Measurements from ENCODE around the gene APOA4. TPM values are rescaled to one million over a fixed set of nuclear protein-coding genes. Genes with fewer than 3 reads are reported as not detected.

APOA4 gene
- polyA plus RNA-seq, 1 of the 3 experiments (the other 2 are of a cell fraction): not detected

DNA sequence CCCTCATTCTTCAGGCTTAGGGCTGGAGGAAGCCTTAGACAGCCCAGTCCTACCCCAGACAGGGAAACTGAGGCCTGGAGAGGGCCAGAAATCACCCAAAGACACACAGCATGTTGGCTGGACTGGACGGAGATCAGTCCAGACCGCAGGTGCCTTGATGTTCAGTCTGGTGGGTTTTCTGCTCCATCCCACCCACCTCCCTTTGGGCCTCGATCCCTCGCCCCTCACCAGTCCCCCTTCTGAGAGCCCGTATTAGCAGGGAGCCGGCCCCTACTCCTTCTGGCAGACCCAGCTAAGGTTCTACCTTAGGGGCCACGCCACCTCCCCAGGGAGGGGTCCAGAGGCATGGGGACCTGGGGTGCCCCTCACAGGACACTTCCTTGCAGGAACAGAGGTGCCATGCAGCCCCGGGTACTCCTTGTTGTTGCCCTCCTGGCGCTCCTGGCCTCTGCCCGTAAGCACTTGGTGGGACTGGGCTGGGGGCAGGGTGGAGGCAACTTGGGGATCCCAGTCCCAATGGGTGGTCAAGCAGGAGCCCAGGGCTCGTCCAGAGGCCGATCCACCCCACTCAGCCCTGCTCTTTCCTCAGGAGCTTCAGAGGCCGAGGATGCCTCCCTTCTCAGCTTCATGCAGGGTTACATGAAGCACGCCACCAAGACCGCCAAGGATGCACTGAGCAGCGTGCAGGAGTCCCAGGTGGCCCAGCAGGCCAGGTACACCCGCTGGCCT, 7.2 kb upstream of the APOA4 start:
- H4K20me1 ChIP-seq (ENCODE audit: insufficient read depth): no peaks in the 10 kb centered on the region
- H3K9me2 ChIP-seq: no peaks in the 10 kb centered on the region
- H3K4me2 ChIP-seq: no peak overlapping the region
- no peaks in the 10 kb centered on the region for H3F3A ChIP-seq (replicated peaks; ENCODE audit: insufficient read depth)
- no peak overlapping the region for H3K9ac ChIP-seq
- H2AFZ ChIP-seq (ENCODE audit: low read depth): no peak overlapping the region
- no peaks in the 10 kb centered on the region for H3K9me3 ChIP-seq
- H3K4me3 ChIP-seq (ENCODE audit: low read depth in 2 of 2, low read length in 1 of 2): no peak overlapping the region
- H3K36me3 ChIP-seq (replicated peaks in 1 of 2; ENCODE audit: control insufficient read depth in 1 of 2, insufficient read depth in 2 of 2, low read length in 1 of 2): no peaks in the 10 kb centered on the region
- POLR2A ChIA-PET: no interaction called here
- WGBS (ENCODE audit: low lambda C conversion rate): 85% methylated on average over 7 of the region's 17 CpGs
- DNase-seq: no peak
- H3K27me3 ChIP-seq (ENCODE audit: insufficient read depth): no peaks in the 10 kb centered on the region
- TF ChIP-seq, protein P1, sequence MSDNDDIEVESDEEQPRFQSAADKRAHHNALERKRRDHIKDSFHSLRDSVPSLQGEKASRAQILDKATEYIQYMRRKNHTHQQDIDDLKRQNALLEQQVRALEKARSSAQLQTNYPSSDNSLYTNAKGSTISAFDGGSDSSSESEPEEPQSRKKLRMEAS (IDR thresholded peaks at IDR 0.05; ENCODE audit: low read depth): no peak
- TF ChIP-seq GATA2 (CRISPR knock-in tag; IDR thresholded peaks at IDR 0.05) (no peak), TEAD4 (IDR thresholded peaks at IDR 0.05; ENCODE audit: borderline replicate concordance, insufficient read depth) (no peak)
- no peaks in the 10 kb centered on the region for H3K79me2 ChIP-seq (ENCODE audit: insufficient read depth)
- CTCF ChIA-PET: interaction anchor here (1.0 to 1.9 kb wide), 2 partner anchors 39 to 276 kb away, joined by 5 to 7 read pairs; partner anchors contain the start of gene APOA5
- H3K4me1 ChIP-seq (ENCODE audit: control insufficient read depth in 1 of 2, insufficient read depth in 2 of 2, low read depth in 1 of 2, low read length in 1 of 2): peaks cover 0 to 30% of the 10 kb centered on the region in 2 experiments; a peak in 1 of 4 replicates
- no peak overlapping the region for H3K27ac ChIP-seq (ENCODE audit: low read depth in 2 of 2, low read length in 1 of 2)

DNA sequence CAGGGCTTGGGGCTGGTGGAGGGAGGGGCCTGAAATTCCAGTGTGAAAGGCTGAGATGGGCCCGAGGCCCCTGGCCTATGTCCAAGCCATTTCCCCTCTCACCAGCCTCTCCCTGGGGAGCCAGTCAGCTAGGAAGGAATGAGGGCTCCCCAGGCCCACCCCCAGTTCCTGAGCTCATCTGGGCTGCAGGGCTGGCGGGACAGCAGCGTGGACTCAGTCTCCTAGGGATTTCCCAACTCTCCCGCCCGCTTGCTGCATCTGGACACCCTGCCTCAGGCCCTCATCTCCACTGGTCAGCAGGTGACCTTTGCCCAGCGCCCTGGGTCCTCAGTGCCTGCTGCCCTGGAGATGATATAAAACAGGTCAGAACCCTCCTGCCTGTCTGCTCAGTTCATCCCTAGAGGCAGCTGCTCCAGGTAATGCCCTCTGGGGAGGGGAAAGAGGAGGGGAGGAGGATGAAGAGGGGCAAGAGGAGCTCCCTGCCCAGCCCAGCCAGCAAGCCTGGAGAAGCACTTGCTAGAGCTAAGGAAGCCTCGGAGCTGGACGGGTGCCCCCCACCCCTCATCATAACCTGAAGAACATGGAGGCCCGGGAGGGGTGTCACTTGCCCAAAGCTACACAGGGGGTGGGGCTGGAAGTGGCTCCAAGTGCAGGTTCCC, 6.5 kb upstream of the APOA4 start, which contains the start of gene APOC3:
Gene APOC3 (plus strand): TSS at position 383 of the 659 bp plus-strand sequence. CDS start 676 bp downstream, outside the sequence.
- Histone ChIP-seq H2AFZ (ENCODE audit: low read depth) (no peak within 1 kb of the TSS), H3K4me3 (ENCODE audit: low read depth in 2 of 2, low read length in 1 of 2) (no peak within 1 kb of the TSS), H3K4me2 (no peak within 1 kb of the TSS), H3K9ac (no peak within 1 kb of the TSS), H3K9me3 (no peaks in the 10 kb centered on the region), H3K27me3 (ENCODE audit: insufficient read depth) (no peaks in the 10 kb centered on the region), H3K36me3 (replicated peaks in 1 of 2; ENCODE audit: control insufficient read depth in 1 of 2, insufficient read depth in 2 of 2, low read length in 1 of 2) (no peaks in the 10 kb centered on the region), H3K27ac (ENCODE audit: low read depth in 2 of 2, low read length in 1 of 2) (peak within 1 kb of the TSS in 1 of 2 experiments; percentile 69; a peak in 2 of 4 replicates), H3F3A (replicated peaks; ENCODE audit: insufficient read depth) (no peaks in the 10 kb centered on the region), H4K20me1 (ENCODE audit: insufficient read depth) (no peaks in the 10 kb centered on the region), H3K9me2 (no peaks in the 10 kb centered on the region), H3K4me1 (ENCODE audit: control insufficient read depth in 1 of 2, insufficient read depth in 2 of 2, low read depth in 1 of 2, low read length in 1 of 2) (peaks cover 0 to 30% of the 10 kb centered on the region in 2 experiments; a peak in 1 of 4 replicates), H3K79me2 (ENCODE audit: insufficient read depth) (no peaks in the 10 kb centered on the region)
- ChIA-PET POLR2A (no interaction called here), CTCF (interaction anchor here (0.8 to 1.9 kb wide), 5 partner anchors 13 to 276 kb away, joined by 3 to 7 read pairs (median 4); partner anchors contain the start of gene APOA5)
- WGBS (ENCODE audit: low lambda C conversion rate): 62% methylated on average over 8 of the region's 9 CpGs
- TF ChIP-seq RFX5 (IDR thresholded peaks at IDR 0.05; ENCODE audit: low read length) (no peak), MEF2A (IDR thresholded peaks at IDR 0.05; ENCODE audit: borderline replicate concordance, low read depth) (no peak), YY1 (IDR thresholded peaks at IDR 0.05; ENCODE audit: low read depth) (no peak), MXI1 (IDR thresholded peaks at IDR 0.05; ENCODE audit: low read depth, low read length) (no peak), POLR2AphosphoS5 (IDR thresholded peaks at IDR 0.05; ENCODE audit: low read depth, low read length) (no peak), GATA2 (CRISPR knock-in tag; IDR thresholded peaks at IDR 0.05) (no peak), SMC3 (IDR thresholded peaks at IDR 0.05; ENCODE audit: low read depth, low read length) (no peak), NFIC (IDR thresholded peaks at IDR 0.05; ENCODE audit: borderline replicate concordance) (no peak), RCOR1 (IDR thresholded peaks at IDR 0.05; ENCODE audit: low read length) (no peak), SIN3A (IDR thresholded peaks at IDR 0.05; ENCODE audit: borderline replicate concordance, low read depth, low read length) (no peak), FOSL2 (IDR thresholded peaks at IDR 0.05; ENCODE audit: borderline replicate concordance, low read depth) (no peak)
- TF ChIP-seq, protein P2, sequence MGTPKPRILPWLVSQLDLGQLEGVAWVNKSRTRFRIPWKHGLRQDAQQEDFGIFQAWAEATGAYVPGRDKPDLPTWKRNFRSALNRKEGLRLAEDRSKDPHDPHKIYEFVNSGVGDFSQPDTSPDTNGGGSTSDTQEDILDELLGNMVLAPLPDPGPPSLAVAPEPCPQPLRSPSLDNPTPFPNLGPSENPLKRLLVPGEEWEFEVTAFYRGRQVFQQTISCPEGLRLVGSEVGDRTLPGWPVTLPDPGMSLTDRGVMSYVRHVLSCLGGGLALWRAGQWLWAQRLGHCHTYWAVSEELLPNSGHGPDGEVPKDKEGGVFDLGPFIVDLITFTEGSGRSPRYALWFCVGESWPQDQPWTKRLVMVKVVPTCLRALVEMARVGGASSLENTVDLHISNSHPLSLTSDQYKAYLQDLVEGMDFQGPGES (IDR thresholded peaks at IDR 0.05; ENCODE audit: low read depth, low read length): no peak
- TF ChIP-seq, protein P3, sequence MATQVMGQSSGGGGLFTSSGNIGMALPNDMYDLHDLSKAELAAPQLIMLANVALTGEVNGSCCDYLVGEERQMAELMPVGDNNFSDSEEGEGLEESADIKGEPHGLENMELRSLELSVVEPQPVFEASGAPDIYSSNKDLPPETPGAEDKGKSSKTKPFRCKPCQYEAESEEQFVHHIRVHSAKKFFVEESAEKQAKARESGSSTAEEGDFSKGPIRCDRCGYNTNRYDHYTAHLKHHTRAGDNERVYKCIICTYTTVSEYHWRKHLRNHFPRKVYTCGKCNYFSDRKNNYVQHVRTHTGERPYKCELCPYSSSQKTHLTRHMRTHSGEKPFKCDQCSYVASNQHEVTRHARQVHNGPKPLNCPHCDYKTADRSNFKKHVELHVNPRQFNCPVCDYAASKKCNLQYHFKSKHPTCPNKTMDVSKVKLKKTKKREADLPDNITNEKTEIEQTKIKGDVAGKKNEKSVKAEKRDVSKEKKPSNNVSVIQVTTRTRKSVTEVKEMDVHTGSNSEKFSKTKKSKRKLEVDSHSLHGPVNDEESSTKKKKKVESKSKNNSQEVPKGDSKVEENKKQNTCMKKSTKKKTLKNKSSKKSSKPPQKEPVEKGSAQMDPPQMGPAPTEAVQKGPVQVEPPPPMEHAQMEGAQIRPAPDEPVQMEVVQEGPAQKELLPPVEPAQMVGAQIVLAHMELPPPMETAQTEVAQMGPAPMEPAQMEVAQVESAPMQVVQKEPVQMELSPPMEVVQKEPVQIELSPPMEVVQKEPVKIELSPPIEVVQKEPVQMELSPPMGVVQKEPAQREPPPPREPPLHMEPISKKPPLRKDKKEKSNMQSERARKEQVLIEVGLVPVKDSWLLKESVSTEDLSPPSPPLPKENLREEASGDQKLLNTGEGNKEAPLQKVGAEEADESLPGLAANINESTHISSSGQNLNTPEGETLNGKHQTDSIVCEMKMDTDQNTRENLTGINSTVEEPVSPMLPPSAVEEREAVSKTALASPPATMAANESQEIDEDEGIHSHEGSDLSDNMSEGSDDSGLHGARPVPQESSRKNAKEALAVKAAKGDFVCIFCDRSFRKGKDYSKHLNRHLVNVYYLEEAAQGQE (IDR thresholded peaks at IDR 0.05; ENCODE audit: low read depth, low read length): no peak
- TF ChIP-seq, protein P1 (IDR thresholded peaks at IDR 0.05; ENCODE audit: low read depth): no peak
- DNase-seq: peak; percentile 73

Measured in SK-N-SH (cell line).